ENCODE data around the gene ALK. TPM values are rescaled to one million over a fixed set of nuclear protein-coding genes. Genes with fewer than 3 reads are reported as not detected.

Gene ALK
- total and polyA plus RNA-seq, 2 donors (not counting 1 experiment from before 2014, with no cell fraction given): not detected

DNA sequence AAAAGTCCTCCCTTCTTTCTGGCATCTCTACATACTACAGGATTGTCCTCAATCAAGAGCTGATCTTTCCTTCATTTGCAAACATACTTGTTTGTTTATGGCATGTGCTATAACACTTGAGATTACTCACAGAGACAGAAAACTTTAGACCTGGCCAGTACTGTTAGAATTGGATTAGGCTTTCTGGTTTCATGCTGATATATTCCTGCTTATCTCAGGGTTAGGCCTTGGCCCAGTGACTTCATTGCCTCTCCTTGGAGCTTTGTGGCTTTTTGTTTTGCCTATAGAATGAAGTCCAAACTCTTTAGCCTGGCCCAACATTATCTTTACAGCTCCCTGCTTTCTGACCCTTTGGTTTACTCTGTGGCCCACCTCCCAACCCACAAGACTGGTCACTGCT lies 363.3 kb downstream of the ALK start:
- H3K27ac Mint-ChIP-seq: no peak overlapping the region
- Histone ChIP-seq H3K4me3 (ENCODE audit: control extremely low read depth in 1 of 5, extremely low read depth in 1 of 5, insufficient read depth in 1 of 5, low read depth in 2 of 5, low read length in 4 of 5) (no peak overlapping the region), H3K36me3 (replicated peaks in 1 of 2; ENCODE audit: control extremely low read depth in 1 of 2, control insufficient read depth in 1 of 2, extremely low read depth in 1 of 2, insufficient read depth in 2 of 2, low read length in 1 of 2) (no peaks in the 10 kb centered on the region), H4K20me1 (ENCODE audit: control insufficient read depth, insufficient read depth, low read length, poor library complexity, severe bottlenecking) (no peaks in the 10 kb centered on the region), H2AFZ (ENCODE audit: insufficient read depth, low read depth, low read length, poor library complexity, severe bottlenecking) (no peak overlapping the region), H3K9ac (ENCODE audit: low read length) (no peak overlapping the region), H3K79me2 (ENCODE audit: control insufficient read depth, insufficient read depth, low read length) (no peaks in the 10 kb centered on the region), H3K9me3 (ENCODE audit: control extremely low read depth in 1 of 3, control insufficient read depth in 2 of 3, insufficient read depth in 1 of 3, low read length in 2 of 3) (no peaks in the 10 kb centered on the region), H3K27ac (ENCODE audit: low read length in 2 of 2) (no peak overlapping the region), H3K4me2 (replicated peaks; ENCODE audit: low read depth, low read length, poor library complexity, severe bottlenecking) (no peak overlapping the region), H3K27me3 (replicated peaks in 1 of 4; ENCODE audit: control extremely low read depth in 1 of 4, control insufficient read depth in 3 of 4, insufficient read depth in 4 of 4, low read length in 3 of 4) (peaks cover 0 to 4% (median 0%) of the 10 kb centered on the region in 4 experiments), H3K4me1 (ENCODE audit: control insufficient read depth in 2 of 2, insufficient read depth in 2 of 2, low read length in 2 of 2) (no peaks in the 10 kb centered on the region)
- ATAC-seq (ENCODE audit: low read depth): no peak
- no peaks in the 10 kb centered on the region for H3K9me3 Mint-ChIP-seq (ENCODE audit: insufficient read depth)
- no peak overlapping the region for H3K4me3 Mint-ChIP-seq
- TF ChIP-seq, protein P1, sequence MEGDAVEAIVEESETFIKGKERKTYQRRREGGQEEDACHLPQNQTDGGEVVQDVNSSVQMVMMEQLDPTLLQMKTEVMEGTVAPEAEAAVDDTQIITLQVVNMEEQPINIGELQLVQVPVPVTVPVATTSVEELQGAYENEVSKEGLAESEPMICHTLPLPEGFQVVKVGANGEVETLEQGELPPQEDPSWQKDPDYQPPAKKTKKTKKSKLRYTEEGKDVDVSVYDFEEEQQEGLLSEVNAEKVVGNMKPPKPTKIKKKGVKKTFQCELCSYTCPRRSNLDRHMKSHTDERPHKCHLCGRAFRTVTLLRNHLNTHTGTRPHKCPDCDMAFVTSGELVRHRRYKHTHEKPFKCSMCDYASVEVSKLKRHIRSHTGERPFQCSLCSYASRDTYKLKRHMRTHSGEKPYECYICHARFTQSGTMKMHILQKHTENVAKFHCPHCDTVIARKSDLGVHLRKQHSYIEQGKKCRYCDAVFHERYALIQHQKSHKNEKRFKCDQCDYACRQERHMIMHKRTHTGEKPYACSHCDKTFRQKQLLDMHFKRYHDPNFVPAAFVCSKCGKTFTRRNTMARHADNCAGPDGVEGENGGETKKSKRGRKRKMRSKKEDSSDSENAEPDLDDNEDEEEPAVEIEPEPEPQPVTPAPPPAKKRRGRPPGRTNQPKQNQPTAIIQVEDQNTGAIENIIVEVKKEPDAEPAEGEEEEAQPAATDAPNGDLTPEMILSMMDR (IDR thresholded peaks at IDR 0.05): no peak
- TF ChIP-seq EZH2 (IDR thresholded peaks at IDR 0.05; ENCODE audit: borderline replicate concordance, insufficient read depth, low read depth, low read length, poor library complexity, severe bottlenecking): no peak
- peaks cover 3% of the 10 kb centered on the region for H3K27me3 Mint-ChIP-seq
- DNase-seq: no peak
- CTCF ChIA-PET: no interaction called here
- intact Hi-C loops (cut with micrococcal nuclease): no loop called here
- H3K4me1 Mint-ChIP-seq: no peaks in the 10 kb centered on the region
- POLR2A ChIA-PET: no interaction called here

DNA sequence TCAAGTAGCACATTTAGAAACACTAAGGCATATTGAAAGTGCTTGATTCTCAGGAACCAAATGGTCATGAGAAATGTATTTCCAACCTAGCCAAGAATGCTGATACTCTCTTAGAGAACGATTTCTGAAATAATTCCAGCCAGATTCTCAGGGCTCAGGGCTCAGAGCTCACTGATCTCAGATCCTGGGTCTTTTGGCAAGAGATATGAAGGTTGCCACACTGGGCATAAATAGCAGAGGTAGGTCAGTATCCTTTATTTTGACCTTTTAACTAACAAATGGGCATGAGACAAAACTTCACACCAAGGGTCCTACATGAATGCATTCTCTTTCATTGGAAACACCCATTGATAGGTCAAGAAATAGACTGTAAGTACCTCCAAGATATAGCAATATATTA lies 364.1 kb downstream of the ALK start:
- no peak for ATAC-seq (ENCODE audit: low read depth)
- ChIA-PET POLR2A (no interaction called here), CTCF (no interaction called here)
- H3K9me3 ChIP-seq (ENCODE audit: control extremely low read depth in 1 of 3, control insufficient read depth in 2 of 3, insufficient read depth in 1 of 3, low read length in 2 of 3): no peaks in the 10 kb centered on the region
- no peaks in the 10 kb centered on the region for H3K79me2 ChIP-seq (ENCODE audit: control insufficient read depth, insufficient read depth, low read length)
- H3K4me1 Mint-ChIP-seq: no peaks in the 10 kb centered on the region
- no peak overlapping the region for H3K27ac ChIP-seq (ENCODE audit: low read length in 2 of 2)
- H3K27ac Mint-ChIP-seq: no peak overlapping the region
- WGBS (ENCODE audit: insufficient coverage): 50% methylated on average over 1 of the region's 1 CpG
- no peak overlapping the region for H3K4me3 Mint-ChIP-seq
- no peaks in the 10 kb centered on the region for H3K27me3 Mint-ChIP-seq
- H3K36me3 ChIP-seq (replicated peaks in 1 of 2; ENCODE audit: control extremely low read depth in 1 of 2, control insufficient read depth in 1 of 2, extremely low read depth in 1 of 2, insufficient read depth in 2 of 2, low read length in 1 of 2): no peaks in the 10 kb centered on the region
- no peak overlapping the region for H2AFZ ChIP-seq (ENCODE audit: insufficient read depth, low read depth, low read length, poor library complexity, severe bottlenecking)
- no peaks in the 10 kb centered on the region for H3K4me1 ChIP-seq (ENCODE audit: control insufficient read depth in 2 of 2, insufficient read depth in 2 of 2, low read length in 2 of 2)
- H3K9ac ChIP-seq (ENCODE audit: low read length): no peak overlapping the region
- peaks cover 0 to 4% (median 0%) of the 10 kb centered on the region in 4 experiments for H3K27me3 ChIP-seq (replicated peaks in 1 of 4; ENCODE audit: control extremely low read depth in 1 of 4, control insufficient read depth in 3 of 4, insufficient read depth in 4 of 4, low read length in 3 of 4)
- H3K9me3 Mint-ChIP-seq (ENCODE audit: insufficient read depth): no peaks in the 10 kb centered on the region
- no peak for DNase-seq
- intact Hi-C loops (cut with micrococcal nuclease): no loop called here
- H3K4me2 ChIP-seq (replicated peaks; ENCODE audit: low read depth, low read length, poor library complexity, severe bottlenecking): no peak overlapping the region
- no peak overlapping the region for H3K4me3 ChIP-seq (ENCODE audit: control extremely low read depth in 1 of 5, extremely low read depth in 1 of 5, insufficient read depth in 1 of 5, low read depth in 2 of 5, low read length in 4 of 5)
- H4K20me1 ChIP-seq (ENCODE audit: control insufficient read depth, insufficient read depth, low read length, poor library complexity, severe bottlenecking): no peaks in the 10 kb centered on the region
- no peak for TF ChIP-seq EZH2 (IDR thresholded peaks at IDR 0.05; ENCODE audit: borderline replicate concordance, insufficient read depth, low read depth, low read length, poor library complexity, severe bottlenecking)
- TF ChIP-seq, protein P1 (IDR thresholded peaks at IDR 0.05): no peak
